GM12878 (cell line): ENCODE measurements around the gene SNRPB2. TPM values are rescaled to one million over a fixed set of nuclear protein-coding genes. Genes with fewer than 3 reads are reported as not detected.

Experiments used
- ATAC-seq: fragments of 200-7000 bp; cut with Tn5 transposase; 3 replicates; pipeline ENCODE4 v1.9.1; 2020; ENCODE audit warnings: mild to moderate bottlenecking, moderate library complexity
- BruUV-seq: library from RNA; stranded (reverse); fragments of 400-500 nt; replicated peaks from 2 replicates; lab custom pipeline; 2021; lab: Mats Ljungman, UMichigan
- CTCF ChIA-PET: fragments of 300-600 bp; sonication (Branson Sonifier 250); formaldehyde crosslinking; extraction: SDS; loops from one replicate; lab custom pipeline; 2021; ENCODE audit warnings: inconsistent platforms; lab: Yijun Ruan, JAX
- POLR2A ChIA-PET: fragments of 350-600 bp; formaldehyde crosslinking; extraction: SDS; loops from one replicate; lab custom pipeline; 2021; ENCODE audit warnings: inconsistent platforms; lab: Charles Lee
- RAD21 ChIA-PET: fragments of 300-600 bp; sonication (Branson Sonifier 250); formaldehyde crosslinking; loops from one replicate; lab custom pipeline; 2023; ENCODE audit warnings: antibody characterized with exemption; ENCODE audit not compliant: unreplicated experiment; lab: Charles Lee
- SMC1A ChIA-PET: fragments of 300-600 bp; sonication (Branson Sonifier 250); formaldehyde crosslinking; loops from one replicate; lab custom pipeline; 2023; ENCODE audit not compliant: unreplicated experiment, uncharacterized antibody; lab: Charles Lee
- DNase-seq: peaks from one replicate; pipeline ENCODE4 v3.0.0-alpha.2; 2011; ENCODE audit warnings: low read depth, low spot score
- FAIRE-seq: peaks from 3 replicates; lab custom pipeline; 2011; peaks lifted over from hg19 to GRCh38; lab: Jason Lieb, UNC
- H2AFZ ChIP-seq: 2 replicates; pipeline ENCODE4 v1.6.0; 2011; ENCODE audit warnings: low read depth, low read length, control low read depth; ENCODE audit not compliant: control insufficient read depth
- H3K27ac ChIP-seq: 2 replicates; pipeline ENCODE4 v1.5.1; 2011; ENCODE audit warnings: control low read depth; ENCODE audit not compliant: control insufficient read depth, insufficient read depth
- H3K27me3 ChIP-seq, 2 experiments: replicated peaks in 1 of 2; 2 replicates each; pipeline versions ENCODE4 v1.6.0 to v1.6.1; 2011; ENCODE audit warnings: low read length in 1 of 2; ENCODE audit not compliant: control insufficient read depth in 2 of 2, insufficient read depth in 2 of 2
- H3K36me3 ChIP-seq, 2 experiments: 2 replicates each; pipeline ENCODE4 v1.5.1; 2011; ENCODE audit warnings: low read length in 1 of 2; ENCODE audit not compliant: control insufficient read depth in 2 of 2, insufficient read depth in 2 of 2
- H3K4me1 ChIP-seq: 2 replicates; pipeline ENCODE4 v1.6.1; 2011; ENCODE audit warnings: mild to moderate bottlenecking, low read length, moderate library complexity, mixed read lengths; ENCODE audit not compliant: control insufficient read depth, insufficient read depth
- H3K4me2 ChIP-seq: 2 replicates; pipeline ENCODE4 v1.6.0; 2011; ENCODE audit warnings: control low read depth; ENCODE audit not compliant: control insufficient read depth, insufficient read depth
- H3K4me3 ChIP-seq: fragments of 200-600 bp; sonication (generic); 2 replicates; pipeline ENCODE4 v1.5.1; 2016
- H3K79me2 ChIP-seq: 2 replicates; pipeline ENCODE4 v1.6.0; 2011; ENCODE audit warnings: low read length; ENCODE audit not compliant: control insufficient read depth, insufficient read depth
- H3K9ac ChIP-seq: 2 replicates; pipeline ENCODE4 v1.8.0; 2011; ENCODE audit warnings: low read length, control low read depth, mixed read lengths; ENCODE audit not compliant: control insufficient read depth, insufficient read depth
- H3K9me3 ChIP-seq: replicated peaks from 3 replicates; pipeline ENCODE4 v1.5.1; 2011; ENCODE audit warnings: mild to moderate bottlenecking, low read length; ENCODE audit not compliant: control insufficient read depth, insufficient read depth
- H4K20me1 ChIP-seq: 2 replicates; pipeline ENCODE4 v1.6.0; 2011; ENCODE audit not compliant: control insufficient read depth, insufficient read depth
- BHLHE40 ChIP-seq, 2 experiments: fragments of 450-650 bp in 1 of 2; IDR thresholded peaks; 2 replicates each; pipeline ENCODE4 v1.6.1; 2011 to 2017; ENCODE audit warnings: low read depth in 2 of 2, borderline replicate concordance in 1 of 2, improper control_type of control experiment in 1 of 2, low read length in 1 of 2, mild to moderate bottlenecking in 1 of 2
- CBFB ChIP-seq: IDR thresholded peaks from 2 replicates; pipeline ENCODE4 v1.6.1; 2016; ENCODE audit warnings: antibody characterized with exemption, low read depth
- CBX3 ChIP-seq: fragments of 200-600 bp; sonication (generic); IDR thresholded peaks from 2 replicates; pipeline ENCODE4 v1.6.1; 2016; ENCODE audit warnings: low read depth, borderline replicate concordance
- CUX1 ChIP-seq: IDR thresholded peaks from 2 replicates; pipeline ENCODE4 v1.6.1; 2012; ENCODE audit warnings: improper control_type of control experiment, low read depth, low read length; ENCODE audit not compliant: insufficient replicate concordance
- ETV6 ChIP-seq, 2 experiments: fragments of 450-650 bp in 1 of 2; IDR thresholded peaks in 1 of 2; conservative IDR thresholded peaks in 1 of 2; 2 replicates each; pipeline ENCODE4 v1.6.1; 2014; ENCODE audit warnings: antibody characterized with exemption in 1 of 2, borderline replicate concordance in 1 of 2, low read depth in 1 of 2, mild to moderate bottlenecking in 1 of 2, moderate library complexity in 1 of 2
- FOXM1 ChIP-seq: IDR thresholded peaks from 2 replicates; pipeline ENCODE4 v1.6.1; 2012; ENCODE audit warnings: low read depth, mild to moderate bottlenecking, inconsistent platforms, low read length, moderate library complexity
- GATAD2B ChIP-seq: fragments of 450-650 bp; conservative IDR thresholded peaks from 2 replicates; pipeline ENCODE4 v1.6.1; 2017; ENCODE audit warnings: low read depth, mild to moderate bottlenecking, moderate library complexity
- HDGF ChIP-seq: fragments of 450-650 bp; IDR thresholded peaks from 2 replicates; pipeline ENCODE4 v1.6.1; 2016; ENCODE audit warnings: antibody characterized with exemption
- NBN ChIP-seq: fragments of 450-650 bp; IDR thresholded peaks from 2 replicates; pipeline ENCODE4 v1.6.1; 2016
- NFYA ChIP-seq: IDR thresholded peaks from 2 replicates; pipeline ENCODE4 v1.6.1; 2011; ENCODE audit warnings: low read depth, mild to moderate bottlenecking, low read length, improper control_type of control experiment, borderline replicate concordance
- PAX8 ChIP-seq: fragments of 450-650 bp; IDR thresholded peaks from 2 replicates; pipeline ENCODE4 v1.6.1; 2017; ENCODE audit warnings: mild to moderate bottlenecking, moderate library complexity
- SKIL ChIP-seq: fragments of 450-650 bp; IDR thresholded peaks from 2 replicates; pipeline ENCODE4 v1.6.1; 2017; ENCODE audit warnings: mild to moderate bottlenecking, low read depth, inconsistent platforms; ENCODE audit not compliant: poor library complexity, severe bottlenecking
- SMAD1 ChIP-seq: fragments of 450-650 bp; IDR thresholded peaks from 2 replicates; pipeline ENCODE4 v1.6.1; 2018; ENCODE audit warnings: mild to moderate bottlenecking, low read depth; ENCODE audit not compliant: partially characterized antibody
- SUZ12 ChIP-seq: fragments of 200-600 bp; sonication (generic); IDR thresholded peaks from one replicate; pipeline ENCODE4 v1.6.1; 2018; ENCODE audit warnings: antibody characterized with exemption, mild to moderate bottlenecking; ENCODE audit not compliant: unreplicated experiment
- USF2 ChIP-seq: IDR thresholded peaks from 2 replicates; pipeline ENCODE4 v1.6.1; 2011; ENCODE audit warnings: low read depth, low read length, improper control_type of control experiment, borderline replicate concordance
- WGBS: methylation state at CpG from one replicate; pipeline ENCODE4 v1.1.6; 2016; ENCODE audit warnings: low lambda C conversion rate; ENCODE audit not compliant: insufficient replicate concordance, insufficient coverage; ENCODE audit errors: missing lambda C conversion rate; 5-methylcytosine and 5-hydroxymethylcytosine counted together
- in situ Hi-C: fragments of 300-500 bp; cut with MboI; formaldehyde crosslinking; loops from 9 replicates; pipeline ENCODE4 v1.14.3; 2018; ENCODE audit warnings: mixed read lengths
- intact Hi-C: fragments of 100-400 bp; cut with micrococcal nuclease; formaldehyde crosslinking; loops from one replicate; pipeline ENCODE4 v1.14.2; 2022; ENCODE audit not compliant: unreplicated experiment
- polyA plus RNA-seq, 11 experiments: library from polyadenylated mRNA; depleted of rRNA in 4 of 11; unstranded in 6 of 11; stranded (reverse) in 5 of 11; fragments of >200 nt; fragmentation: Nextera tagmentation in 4 of 11; fragmentation: Illumina TruSeq in 1 of 11; extraction: Ambion mirVana in 4 of 11; extraction: Trizol in 1 of 11; gene quantifications; 1 replicate in 1 of 11; 2 replicates in 10 of 11; pipeline versions ENCODE4 v1.2.1 to v1.2.3, GENCODE V29; 2011 to 2016; ENCODE audit warnings: inconsistent platforms in 2 of 11, missing spikeins in 2 of 11, low read depth in 1 of 11
- total RNA-seq, 4 experiments: library from RNA; depleted of rRNA in 3 of 4; stranded (reverse); fragments of >200 nt in 3 of 4; fragmentation: Illumina TruSeq in 1 of 4; extraction: Trizol in 1 of 4; gene quantifications; 2 replicates each; pipeline versions ENCODE4 v1.2.1 to v1.2.3, GENCODE V29; 2013 to 2021

Gene SNRPB2
- total and polyA plus RNA-seq, 10 of the 15 experiments (the other 5 are each of a cell fraction or from before 2014, with no cell fraction given): 63.5 to 245 (median 136) TPM

- no peak for TF ChIP-seq ETV6 (conservative IDR thresholded peaks at IDR 0.05 in 1 of 2, IDR thresholded peaks at IDR 0.05 in 1 of 2; ENCODE audit: borderline replicate concordance in 1 of 2, low read depth in 1 of 2)
- no peak for TF ChIP-seq PAX8
- no peak for TF ChIP-seq GATAD2B
- no peak for TF ChIP-seq BHLHE40 (IDR thresholded peaks at IDR 0.05; ENCODE audit: borderline replicate concordance in 1 of 2, low read depth in 2 of 2, low read length in 1 of 2)
- TF ChIP-seq FOXM1: no peak
- TF ChIP-seq NBN: no peak
- TF ChIP-seq HDGF: no peak
- no peak for TF ChIP-seq SMAD1
- no peak for TF ChIP-seq CBX3
These were observed 14.5 kb downstream of the SNRPB2 start (continued) for GRCh38 chr20:16744178-16744807.

- H3K4me3 ChIP-seq: no peak overlapping the region
- no peak overlapping the region for H3K9ac ChIP-seq
- BruUV-seq: no TSS peak
- ATAC-seq: no peak
- no peak for FAIRE-seq
- no peaks in the 10 kb centered on the region; a peak in 1 of 4 replicates for H3K36me3 ChIP-seq
- no peak overlapping the region for H3K27ac ChIP-seq
- H3K9me3 ChIP-seq: no peaks in the 10 kb centered on the region
- ChIA-PET CTCF (no interaction called here), POLR2A (no interaction called here), SMC1A (no interaction called here), RAD21 (no interaction called here)
- H3K79me2 ChIP-seq: no peaks in the 10 kb centered on the region
- H3K4me2 ChIP-seq: no peak overlapping the region
- in situ Hi-C loops (no loop called here), intact Hi-C loops (no loop called here)
- no peaks in the 10 kb centered on the region for H4K20me1 ChIP-seq
- H2AFZ ChIP-seq: no peak overlapping the region
- DNase-seq: no peak
- H3K4me1 ChIP-seq: no peaks in the 10 kb centered on the region
- 47% methylated on average over 5 of the region's 5 CpGs for WGBS
- H3K27me3 ChIP-seq: no peaks in the 10 kb centered on the region
- TF ChIP-seq NFYA: no peak
- TF ChIP-seq USF2: no peak
- TF ChIP-seq CUX1: no peak
- no peak for TF ChIP-seq SKIL
- no peak for TF ChIP-seq SMAD1
- TF ChIP-seq CBFB: no peak
- no peak for TF ChIP-seq SUZ12
These were observed 15.4 kb downstream of the SNRPB2 start for GRCh38 chr20:16745204-16745603.
